ENCODE measurements around the gene IL6. TPM values are rescaled to one million over a fixed set of nuclear protein-coding genes. Genes with fewer than 3 reads are reported as not detected.

The IL6 gene
- total and polyA plus RNA-seq, 2 of the 8 experiments (the other 6 are each of a cell fraction or from before 2014, with no cell fraction given): 0.12 to 0.41 TPM

DNA sequence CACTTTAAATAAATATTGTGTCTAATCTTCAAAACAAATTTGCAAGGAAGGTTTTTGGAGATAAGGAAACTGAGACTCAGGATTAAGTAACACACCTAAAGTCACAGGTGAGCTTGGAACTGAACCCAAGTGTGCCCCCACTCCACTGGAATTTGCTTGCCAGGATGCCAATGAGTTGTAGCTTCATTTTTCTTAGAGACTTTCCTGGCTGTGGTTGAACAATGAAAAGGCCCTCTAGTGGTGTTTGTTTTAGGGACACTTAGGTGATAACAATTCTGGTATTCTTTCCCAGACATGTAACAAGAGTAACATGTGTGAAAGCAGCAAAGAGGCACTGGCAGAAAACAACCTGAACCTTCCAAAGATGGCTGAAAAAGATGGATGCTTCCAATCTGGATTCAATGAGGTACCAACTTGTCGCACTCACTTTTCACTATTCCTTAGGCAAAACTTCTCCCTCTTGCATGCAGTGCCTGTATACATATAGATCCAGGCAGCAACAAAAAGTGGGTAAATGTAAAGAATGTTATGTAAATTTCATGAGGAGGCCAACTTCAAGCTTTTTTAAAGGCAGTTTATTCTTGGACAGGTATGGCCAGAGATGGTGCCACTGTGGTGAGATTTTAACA lies 1.5 kb downstream of the IL6 start:
- Histone ChIP-seq H2BK20ac (ENCODE audit: low read length) (peak overlapping the region; percentile 51; the same call in 1 of the 2 replicates), H4K5ac (ENCODE audit: insufficient read length, low read depth, low read length) (no peak overlapping the region), H4K91ac (replicated peaks; ENCODE audit: insufficient read length, low read length) (no peak overlapping the region), H3K23me2 (ENCODE audit: low read depth, low read length) (no peaks in the 10 kb centered on the region), H2BK5ac (ENCODE audit: low read depth, low read length) (no peak overlapping the region), H2AFZ (ENCODE audit: low read length) (no peak overlapping the region), H3K4me2 (ENCODE audit: insufficient read depth in 1 of 2, low read depth in 2 of 2, low read length in 2 of 2) (no peak overlapping the region), H3K23ac (ENCODE audit: insufficient read length) (no peak overlapping the region), H4K8ac (ENCODE audit: extremely low read depth, insufficient read depth, low read length) (no peak overlapping the region), H3K36me3 (ENCODE audit: control insufficient read depth in 2 of 4, insufficient read depth in 4 of 4, low read length in 3 of 4) (no peaks in the 10 kb centered on the region), H3K56ac (replicated peaks; ENCODE audit: insufficient read length, low read depth, low read length) (no peak overlapping the region), H3K27ac (ENCODE audit: low read depth, low read length) (no peak overlapping the region), H2BK120ac (replicated peaks; ENCODE audit: low read depth, low read length) (no peak overlapping the region), H3K79me2 (ENCODE audit: control insufficient read depth in 1 of 2, insufficient read depth in 2 of 2, low read length in 2 of 2) (no peaks in the 10 kb centered on the region), H3K79me1 (ENCODE audit: low read depth, low read length) (no peaks in the 10 kb centered on the region), H2BK12ac (ENCODE audit: low read depth, low read length) (no peak overlapping the region; the same call in 1 of the 2 replicates), H3K4me1 (replicated peaks in 1 of 4; ENCODE audit: control insufficient read depth in 3 of 4, insufficient read depth in 4 of 4, low read length in 3 of 4) (peaks cover 4 to 9% (median 5%) of the 10 kb centered on the region in 4 experiments), H3K9ac (replicated peaks in 1 of 4; ENCODE audit: extremely low read depth in 1 of 4, low read depth in 3 of 4, low read length in 3 of 4) (no peak overlapping the region), H3K27me3 (replicated peaks in 1 of 4; ENCODE audit: control insufficient read depth in 3 of 4, extremely low read depth in 1 of 4, insufficient read depth in 3 of 4, low read length in 3 of 4) (peaks cover 0 to 3% (median 0%) of the 10 kb centered on the region in 4 experiments; a peak in 2 of 7 replicates), H2BK15ac (ENCODE audit: low read length) (no peak overlapping the region), H4K20me1 (replicated peaks in 1 of 2; ENCODE audit: control insufficient read depth in 1 of 2, insufficient read depth in 2 of 2, low read length in 2 of 2) (no peaks in the 10 kb centered on the region), H3K14ac (ENCODE audit: insufficient read length) (no peak overlapping the region), H3K9me3 (ENCODE audit: insufficient read depth in 2 of 2, low read depth in 1 of 2, low read length in 1 of 2) (no peaks in the 10 kb centered on the region), H3K18ac (ENCODE audit: extremely low read depth, low read length) (no peak overlapping the region), H3K4me3 (ENCODE audit: extremely low read depth in 1 of 4, insufficient read depth in 2 of 4, low read depth in 3 of 4, low read length in 4 of 4) (no peak overlapping the region), H2AK5ac (ENCODE audit: low read depth, low read length) (no peak overlapping the region), H3K4ac (replicated peaks; ENCODE audit: insufficient read length, low read depth, low read length) (no peak overlapping the region)
- FAIRE-seq (peak; percentile 13), DNase-seq (ENCODE audit: low read depth in 1 of 2, low spot score in 2 of 2) (no peak)
- CTCF ChIA-PET (ENCODE audit: partially characterized antibody): interaction anchor here (0.6 to 16.8 kb wide), 40 partner anchors 8 to 358 kb away, joined by 3 to 385 read pairs (median 5); no protein-coding TSS in a partner anchor
- POLR2A ChIA-PET (ENCODE audit: partially characterized antibody): interaction anchor here (1.1 to 6.1 kb wide), 5 partner anchors 19 to 175 kb away, joined by 3 to 52 read pairs (median 4); no protein-coding TSS in a partner anchor
- WGBS, 2 experiments (ENCODE audit: extremely low coverage in 1 of 2, insufficient coverage in 1 of 2, insufficient read length in 1 of 2, insufficient replicate concordance in 2 of 2, low coverage in 1 of 2, low lambda C conversion rate in 2 of 2, missing lambda C conversion rate in 1 of 2): 86% methylated on average over 1 of the region's 1 CpG; no CpG with 5 or more reads in 1 of the 2 experiments
- TF ChIP-seq KDM4A (IDR thresholded peaks at IDR 0.05; ENCODE audit: low read depth, low read length, severe bottlenecking) (no peak), SUZ12 (IDR thresholded peaks at IDR 0.05; ENCODE audit: low read length) (no peak), TAF7 (optimal IDR thresholded peaks at IDR 0.05; ENCODE audit: borderline replicate concordance, low read depth, low read length) (no peak), NRF1 (IDR thresholded peaks at IDR 0.05; ENCODE audit: low read depth, low read length) (no peak), GABPA (IDR thresholded peaks at IDR 0.05; ENCODE audit: borderline replicate concordance, insufficient read depth, low read length) (no peak), ATF2 (IDR thresholded peaks at IDR 0.05; ENCODE audit: low read length) (no peak), RAD21 (IDR thresholded peaks at IDR 0.05 in 1 of 2, conservative IDR thresholded peaks at IDR 0.05 in 1 of 2; ENCODE audit: low read depth in 2 of 2, low read length in 2 of 2) (peak; percentile 60 to 64), EP300 (IDR thresholded peaks at IDR 0.05; ENCODE audit: borderline replicate concordance in 1 of 2, low read depth in 2 of 2, low read length in 2 of 2) (no peak)
